Measurements from ENCODE around the gene TAF11.

TAF11 gene

GRCh38 chr6:34877869-34878485 is 9.9 kb downstream of the TAF11 start:
- TF ChIP-seq, protein P1, sequence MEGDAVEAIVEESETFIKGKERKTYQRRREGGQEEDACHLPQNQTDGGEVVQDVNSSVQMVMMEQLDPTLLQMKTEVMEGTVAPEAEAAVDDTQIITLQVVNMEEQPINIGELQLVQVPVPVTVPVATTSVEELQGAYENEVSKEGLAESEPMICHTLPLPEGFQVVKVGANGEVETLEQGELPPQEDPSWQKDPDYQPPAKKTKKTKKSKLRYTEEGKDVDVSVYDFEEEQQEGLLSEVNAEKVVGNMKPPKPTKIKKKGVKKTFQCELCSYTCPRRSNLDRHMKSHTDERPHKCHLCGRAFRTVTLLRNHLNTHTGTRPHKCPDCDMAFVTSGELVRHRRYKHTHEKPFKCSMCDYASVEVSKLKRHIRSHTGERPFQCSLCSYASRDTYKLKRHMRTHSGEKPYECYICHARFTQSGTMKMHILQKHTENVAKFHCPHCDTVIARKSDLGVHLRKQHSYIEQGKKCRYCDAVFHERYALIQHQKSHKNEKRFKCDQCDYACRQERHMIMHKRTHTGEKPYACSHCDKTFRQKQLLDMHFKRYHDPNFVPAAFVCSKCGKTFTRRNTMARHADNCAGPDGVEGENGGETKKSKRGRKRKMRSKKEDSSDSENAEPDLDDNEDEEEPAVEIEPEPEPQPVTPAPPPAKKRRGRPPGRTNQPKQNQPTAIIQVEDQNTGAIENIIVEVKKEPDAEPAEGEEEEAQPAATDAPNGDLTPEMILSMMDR (IDR thresholded peaks at IDR 0.05; ENCODE audit: extremely low read depth, insufficient read depth, missing control alignments) = no peak
- in situ Hi-C loops (cut with MboI; ENCODE audit: low pct_unique_long_range_greater_than_20kb, low sequenced_read_pairs, unreplicated experiment) = no loop called here
- no peak for DNase-seq (ENCODE audit: low spot score)

- DNase-seq (ENCODE audit: low spot score) = no peak
- TF ChIP-seq, protein P1 (IDR thresholded peaks at IDR 0.05; ENCODE audit: extremely low read depth, insufficient read depth, missing control alignments) = no peak
- in situ Hi-C loops (cut with MboI; ENCODE audit: low pct_unique_long_range_greater_than_20kb, low sequenced_read_pairs, unreplicated experiment) = no loop called here
Observed at GRCh38 chr6:34877259-34877658, 10.6 kb downstream of the TAF11 start.

DNA sequence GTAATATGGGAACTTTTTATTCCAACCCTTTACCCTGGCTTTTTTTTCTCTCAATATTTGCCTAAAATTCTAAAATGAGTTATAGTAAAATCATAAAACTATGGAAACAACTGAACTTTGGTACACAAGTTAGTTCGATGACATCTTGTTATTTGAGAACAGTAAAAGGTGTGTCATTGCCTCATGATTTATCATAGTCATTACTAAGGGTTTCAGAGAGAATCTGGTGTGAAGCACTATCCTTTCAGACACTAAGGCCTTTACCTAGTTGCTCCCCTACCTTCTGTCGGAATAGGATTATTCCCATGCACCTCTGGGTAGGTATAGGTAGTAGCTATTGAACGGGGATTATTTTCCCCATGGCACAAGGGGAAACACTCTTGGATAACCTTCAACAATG is 11.4 kb downstream of the TAF11 start:
- in situ Hi-C loops (cut with MboI; ENCODE audit: low pct_unique_long_range_greater_than_20kb, low sequenced_read_pairs, unreplicated experiment) = no loop called here
- TF ChIP-seq, protein P1 (IDR thresholded peaks at IDR 0.05; ENCODE audit: extremely low read depth, insufficient read depth, missing control alignments) = no peak
- DNase-seq (ENCODE audit: low spot score) = no peak

DNA sequence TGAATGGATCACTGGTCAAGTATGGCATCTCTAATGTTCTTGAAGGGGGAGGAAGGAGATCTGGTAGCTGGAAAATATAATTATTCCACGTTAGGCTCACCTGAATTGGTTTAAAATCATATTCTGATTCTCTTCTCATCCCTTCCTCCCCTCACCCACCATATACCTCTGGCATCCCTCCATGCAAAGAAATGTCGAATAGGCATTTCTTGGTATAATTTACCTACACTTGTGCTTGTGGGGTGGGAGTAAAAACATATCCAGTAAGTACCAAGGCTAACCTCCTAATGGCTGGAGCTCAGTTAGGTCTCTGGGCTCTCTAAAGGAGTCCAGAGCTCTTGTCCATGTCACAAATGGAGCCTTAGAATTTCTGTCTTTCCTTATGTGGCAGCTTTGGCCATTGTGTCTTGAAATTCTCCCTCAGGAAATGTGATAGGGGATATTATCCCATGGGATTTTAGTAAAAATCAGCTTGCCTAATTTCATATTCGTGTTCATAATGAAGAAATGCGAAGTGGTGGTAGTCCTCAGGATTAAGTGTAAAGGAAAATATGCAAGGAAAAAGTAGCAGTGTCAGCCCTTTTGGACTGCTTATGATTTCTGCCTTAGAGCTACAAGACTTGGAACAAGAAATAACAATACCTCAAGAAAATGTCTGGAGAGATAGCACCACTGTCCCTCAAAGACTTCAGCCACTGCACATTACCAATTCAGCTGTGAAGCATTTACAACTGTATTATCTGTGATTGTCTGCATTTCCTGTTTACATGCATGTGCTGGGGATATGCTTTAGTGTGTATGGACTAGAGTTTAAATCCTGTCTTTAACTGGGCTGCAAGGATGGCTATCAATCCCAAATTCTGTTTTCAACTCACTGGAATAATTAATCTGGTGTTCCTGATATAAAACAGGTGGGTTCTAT is 12.3 kb downstream of the TAF11 start:
- no peak for DNase-seq (ENCODE audit: low spot score)
- TF ChIP-seq, protein P1 (IDR thresholded peaks at IDR 0.05; ENCODE audit: extremely low read depth, insufficient read depth, missing control alignments) = no peak
- in situ Hi-C loops (cut with MboI; ENCODE audit: low pct_unique_long_range_greater_than_20kb, low sequenced_read_pairs, unreplicated experiment) = no loop called here

- DNase-seq (ENCODE audit: low spot score) = no peak
- in situ Hi-C loops (cut with MboI; ENCODE audit: low pct_unique_long_range_greater_than_20kb, low sequenced_read_pairs, unreplicated experiment) = no loop called here
- TF ChIP-seq, protein P1 (IDR thresholded peaks at IDR 0.05; ENCODE audit: extremely low read depth, insufficient read depth, missing control alignments) = no peak
Observed at GRCh38 chr6:34872332-34872731, 15.5 kb downstream of the TAF11 start.

DNA sequence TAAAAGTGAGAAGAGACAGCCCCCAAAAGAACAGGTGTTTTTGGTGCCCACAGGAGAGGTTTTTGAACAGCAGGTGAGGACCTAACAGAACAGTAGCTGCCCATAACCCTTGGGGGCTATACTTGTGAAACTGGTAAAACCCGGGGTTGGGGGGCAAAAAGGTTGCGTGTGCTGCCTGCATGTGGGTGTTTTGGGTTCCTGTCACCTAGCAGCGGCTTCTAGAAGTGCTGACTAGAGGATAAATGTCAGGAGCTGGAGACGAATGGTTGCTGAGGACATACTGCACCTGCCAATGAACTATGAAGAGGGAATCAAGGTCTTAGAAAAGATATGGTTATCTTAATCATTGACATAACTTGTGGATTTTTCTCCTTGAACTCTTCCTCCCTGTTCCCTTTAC is 16.0 kb downstream of the TAF11 start:
- TF ChIP-seq, protein P1 (IDR thresholded peaks at IDR 0.05; ENCODE audit: extremely low read depth, insufficient read depth, missing control alignments) = no peak
- no peak for DNase-seq (ENCODE audit: low spot score)
- in situ Hi-C loops (cut with MboI; ENCODE audit: low pct_unique_long_range_greater_than_20kb, low sequenced_read_pairs, unreplicated experiment) = no loop called here
